BLaER1 (cell line): ENCODE measurements around the gene BCL3.
"Not testable (repeated sequence)": the region's sequence is repeated elsewhere in the genome, so short reads cannot be mapped to it uniquely, and the experiment has no call there.

ENCODE experiments used
- H3K27ac ChIP-seq: shearing (Covaris generic); formaldehyde crosslinking; 2 replicates; pipeline ENCODE4 v1.8.1; 2022
- H3K27me3 ChIP-seq: shearing (Covaris generic); formaldehyde crosslinking; 2 replicates; pipeline ENCODE4 v1.8.1; 2022
- H3K36me3 ChIP-seq: shearing (Covaris generic); formaldehyde crosslinking; 2 replicates; pipeline ENCODE4 v1.8.1; 2022
- H3K4me1 ChIP-seq: shearing (Covaris generic); formaldehyde crosslinking; 2 replicates; pipeline ENCODE4 v1.8.1; 2022
- H3K4me2 ChIP-seq: shearing (Covaris generic); formaldehyde crosslinking; 2 replicates; pipeline ENCODE4 v1.8.1; 2022
- H3K4me3 ChIP-seq: shearing (Covaris generic); formaldehyde crosslinking; 2 replicates; pipeline ENCODE4 v1.8.1; 2022
- H3K9ac ChIP-seq: shearing (Covaris generic); formaldehyde crosslinking; 2 replicates; pipeline ENCODE4 v1.8.1; 2022
- H3K9me3 ChIP-seq: shearing (Covaris generic); formaldehyde crosslinking; 2 replicates; pipeline ENCODE4 v1.8.1; 2022
- H4K20me1 ChIP-seq: shearing (Covaris generic); formaldehyde crosslinking; 2 replicates; pipeline ENCODE4 v1.8.1; 2022
- Cebpa-rat ChIP-seq: shearing (Covaris generic); IDR thresholded peaks from 2 replicates; pipeline ENCODE4 v1.8.1; 2022

Gene BCL3

GRCh38 chr19:44708940-44709339 is 39.6 kb upstream of the BCL3 start:
- Histone ChIP-seq H3K9me3 (no peaks in the 10 kb centered on the region), H3K27me3 (no peaks in the 10 kb centered on the region)
- TF ChIP-seq Cebpa-rat: no peak

GRCh38 chr19:44709434-44710266 is 38.9 kb upstream of the BCL3 start:
- not testable (repeated sequence) for H3K27ac ChIP-seq, H3K4me3 ChIP-seq, H3K9ac ChIP-seq, H4K20me1 ChIP-seq, H3K36me3 ChIP-seq, H3K9me3 ChIP-seq, H3K27me3 ChIP-seq
- Histone ChIP-seq H3K4me2 (peak overlapping the region; percentile 58), H3K4me1 (peaks cover 12% of the 10 kb centered on the region)

More at GRCh38 chr19:44708940-44709339, 39.6 kb upstream of the BCL3 start:
- Histone ChIP-seq H3K4me2 (no peak overlapping the region), H3K9ac (no peak overlapping the region), H4K20me1 (no peaks in the 10 kb centered on the region), H3K4me3 (no peak overlapping the region), H3K4me1 (peaks cover 12% of the 10 kb centered on the region), H3K36me3 (no peaks in the 10 kb centered on the region), H3K27ac (no peak overlapping the region)

- H3K36me3 ChIP-seq: no peaks in the 10 kb centered on the region
- no peak overlapping the region for H3K4me3 ChIP-seq
- H3K4me1 ChIP-seq: peaks cover 12% of the 10 kb centered on the region
- TF ChIP-seq Cebpa-rat: no peak
- peaks cover 13% of the 10 kb centered on the region for H3K9me3 ChIP-seq
- peak overlapping the region; percentile 61 for H3K27ac ChIP-seq
- no peaks in the 10 kb centered on the region for H4K20me1 ChIP-seq
- H3K4me2 ChIP-seq: peak overlapping the region; percentile 58
- no peaks in the 10 kb centered on the region for H3K27me3 ChIP-seq
- no peak overlapping the region for H3K9ac ChIP-seq
Observed at GRCh38 chr19:44710483-44710882, 38.0 kb upstream of the BCL3 start.

GRCh38 chr19:44712864-44713515 is 35.5 kb upstream of the BCL3 start:
- Histone ChIP-seq H3K9me3 (peaks cover 18% of the 10 kb centered on the region), H3K4me2 (no peak overlapping the region)
- TF ChIP-seq Cebpa-rat: 0 out of 2 replicates have a peak, but pooled peaks have one; percentile 20

GRCh38 chr19:44714597-44715169 is 33.8 kb upstream of the BCL3 start:
- no peak overlapping the region for H3K9ac ChIP-seq
- no peak overlapping the region for H3K4me2 ChIP-seq
- no peaks in the 10 kb centered on the region for H4K20me1 ChIP-seq
- no peak for TF ChIP-seq Cebpa-rat
- no peak overlapping the region for H3K27ac ChIP-seq
- no peaks in the 10 kb centered on the region for H3K36me3 ChIP-seq
- peaks cover 18% of the 10 kb centered on the region for H3K9me3 ChIP-seq
- peaks cover 19% of the 10 kb centered on the region for H3K4me1 ChIP-seq
- H3K4me3 ChIP-seq: no peak overlapping the region
- no peaks in the 10 kb centered on the region for H3K27me3 ChIP-seq

More at GRCh38 chr19:44712864-44713515, 35.5 kb upstream of the BCL3 start:
- H3K27ac ChIP-seq: no peak overlapping the region
- no peak overlapping the region for H3K4me3 ChIP-seq
- H4K20me1 ChIP-seq: no peaks in the 10 kb centered on the region
- H3K27me3 ChIP-seq: no peaks in the 10 kb centered on the region
- no peaks in the 10 kb centered on the region for H3K36me3 ChIP-seq
- peaks cover 12% of the 10 kb centered on the region for H3K4me1 ChIP-seq
- no peak overlapping the region for H3K9ac ChIP-seq

GRCh38 chr19:44717603-44718002 is 30.9 kb upstream of the BCL3 start:
- no peak overlapping the region for H3K27ac ChIP-seq
- no peak overlapping the region for H3K4me3 ChIP-seq

GRCh38 chr19:44718441-44719261 is 29.9 kb upstream of the BCL3 start:
- Histone ChIP-seq H3K9ac (no peak overlapping the region), H3K4me3 (no peak overlapping the region), H3K4me1 (peaks cover 35% of the 10 kb centered on the region), H4K20me1 (no peaks in the 10 kb centered on the region), H3K9me3 (peaks cover 18% of the 10 kb centered on the region), H3K27me3 (no peaks in the 10 kb centered on the region), H3K27ac (no peak overlapping the region), H3K36me3 (no peaks in the 10 kb centered on the region), H3K4me2 (no peak overlapping the region)
- no peak for TF ChIP-seq Cebpa-rat

More at GRCh38 chr19:44717603-44718002, 30.9 kb upstream of the BCL3 start:
- Histone ChIP-seq H3K9me3 (peaks cover 18% of the 10 kb centered on the region), H3K9ac (no peak overlapping the region), H3K27me3 (no peaks in the 10 kb centered on the region), H3K4me1 (peaks cover 25% of the 10 kb centered on the region), H4K20me1 (no peaks in the 10 kb centered on the region), H3K36me3 (no peaks in the 10 kb centered on the region), H3K4me2 (no peak overlapping the region)
- TF ChIP-seq Cebpa-rat: no peak

- Histone ChIP-seq H3K27ac (no peak overlapping the region), H3K9ac (no peak overlapping the region), H3K4me2 (no peak overlapping the region), H4K20me1 (no peaks in the 10 kb centered on the region), H3K4me3 (no peak overlapping the region), H3K9me3 (peaks cover 17% of the 10 kb centered on the region), H3K4me1 (peaks cover 42% of the 10 kb centered on the region), H3K27me3 (no peaks in the 10 kb centered on the region), H3K36me3 (no peaks in the 10 kb centered on the region)
- TF ChIP-seq Cebpa-rat: no peak
Observed at GRCh38 chr19:44719262-44719701, 29.2 kb upstream of the BCL3 start.

GRCh38 chr19:44720396-44720795 is 28.1 kb upstream of the BCL3 start:
- peaks cover 51% of the 10 kb centered on the region for H3K4me1 ChIP-seq

More at GRCh38 chr19:44720396-44720795, 28.1 kb upstream of the BCL3 start:
- H3K27me3 ChIP-seq, H3K4me2 ChIP-seq, H3K36me3 ChIP-seq, H4K20me1 ChIP-seq, H3K9me3 ChIP-seq, H3K4me3 ChIP-seq, H3K9ac ChIP-seq, H3K27ac ChIP-seq: not testable (repeated sequence)
